Measurements from ENCODE around the gene AP2M1. TPM values are rescaled to one million over a fixed set of nuclear protein-coding genes. Genes with fewer than 3 reads are reported as not detected.

AP2M1 gene
- total RNA-seq, 4 donors from 2014 or later = 110 to 132 (median 117) TPM

- Histone ChIP-seq H3K27ac (no peak overlapping the region), H3K27me3 (peaks cover 33 to 38% (median 33%) of the 10 kb centered on the region in 3 donors), H3K9me3 (no peaks in the 10 kb centered on the region), H3K36me3 (no peaks in the 10 kb centered on the region), H3K4me3 (no peak overlapping the region), H3K4me1 (peaks cover 4 to 9% of the 10 kb centered on the region in 2 donors)
- DNase-seq (no peak), ATAC-seq (no peak)
- TF ChIP-seq POLR2A (IDR thresholded peaks at IDR 0.05) = no peak
- TF ChIP-seq, protein P1, sequence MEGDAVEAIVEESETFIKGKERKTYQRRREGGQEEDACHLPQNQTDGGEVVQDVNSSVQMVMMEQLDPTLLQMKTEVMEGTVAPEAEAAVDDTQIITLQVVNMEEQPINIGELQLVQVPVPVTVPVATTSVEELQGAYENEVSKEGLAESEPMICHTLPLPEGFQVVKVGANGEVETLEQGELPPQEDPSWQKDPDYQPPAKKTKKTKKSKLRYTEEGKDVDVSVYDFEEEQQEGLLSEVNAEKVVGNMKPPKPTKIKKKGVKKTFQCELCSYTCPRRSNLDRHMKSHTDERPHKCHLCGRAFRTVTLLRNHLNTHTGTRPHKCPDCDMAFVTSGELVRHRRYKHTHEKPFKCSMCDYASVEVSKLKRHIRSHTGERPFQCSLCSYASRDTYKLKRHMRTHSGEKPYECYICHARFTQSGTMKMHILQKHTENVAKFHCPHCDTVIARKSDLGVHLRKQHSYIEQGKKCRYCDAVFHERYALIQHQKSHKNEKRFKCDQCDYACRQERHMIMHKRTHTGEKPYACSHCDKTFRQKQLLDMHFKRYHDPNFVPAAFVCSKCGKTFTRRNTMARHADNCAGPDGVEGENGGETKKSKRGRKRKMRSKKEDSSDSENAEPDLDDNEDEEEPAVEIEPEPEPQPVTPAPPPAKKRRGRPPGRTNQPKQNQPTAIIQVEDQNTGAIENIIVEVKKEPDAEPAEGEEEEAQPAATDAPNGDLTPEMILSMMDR (IDR thresholded peaks at IDR 0.05 in 4 of 5, conservative IDR thresholded peaks at IDR 0.05 in 1 of 5) = no peak
- intact Hi-C loops (cut with DNase I; ENCODE audit: low total_unique reads) = no loop called here
- in situ Hi-C loops (cut with MboI; ENCODE audit: low sequenced_read_pairs in 4 of 4) = loop anchor here in 2 of 4 donors (25.0 kb wide), 2 partner anchors 96 to 346 kb away; partner anchors contain the start of genes EIF2B5 (in 1 of the 2) and PARL (in 1 of the 2)
Measured at GRCh38 chr3:184233127-184233843, 58.6 kb downstream of the AP2M1 start.

Other genes starting within 250 kb of the AP2M1 start
- gene ABCC5, start 157.0 kb upstream of the AP2M1 start, total RNA-seq = 10 to 100 TPM; 20.4 to 52.2 (median 39.5) TPM
- gene HTR3D, start 143.1 kb upstream of the AP2M1 start, total RNA-seq = not detected
- not detected for gene HTR3C, start 121.8 kb upstream of the AP2M1 start, total RNA-seq
- gene HTR3E, start 77.8 kb upstream of the AP2M1 start, total RNA-seq = not detected
- 10 to 100 TPM; 42.6 to 56.8 (median 53.4) TPM for gene EIF2B5, start 39.5 kb upstream of the AP2M1 start, total RNA-seq
- gene DVL3, start 19.5 kb upstream of the AP2M1 start, total RNA-seq = 10 to 100 TPM; 36.5 to 58.1 (median 48.0) TPM
- 10 to 100 TPM; 52.6 to 96.4 (median 63.2) TPM for gene ABCF3, start 11.3 kb downstream of the AP2M1 start, total RNA-seq
- gene VWA5B2, start 54.7 kb downstream of the AP2M1 start, total RNA-seq = not detected
- gene ALG3, start 74.1 kb downstream of the AP2M1 start, total RNA-seq = 10 to 100 TPM; 35.0 to 58.1 (median 50.1) TPM
- gene EEF1AKMT4, start 74.8 kb downstream of the AP2M1 start, total RNA-seq = 10 to 100 TPM in 2 of 4 donors, 1 to 10 TPM in 2; 5.7 to 14.6 (median 8.5) TPM
- not detected for gene CAMK2N2, start 86.7 kb downstream of the AP2M1 start, total RNA-seq
- not detected for gene ECE2, start 101.2 kb downstream of the AP2M1 start, total RNA-seq
- gene PSMD2, start 124.4 kb downstream of the AP2M1 start, total RNA-seq = 100 to 1,000 TPM; 560 to 831 (median 720) TPM
- 100 to 1,000 TPM; 474 to 863 (median 735) TPM for gene EIF4G1, start 139.8 kb downstream of the AP2M1 start, total RNA-seq
- gene FAM131A, start 162.7 kb downstream of the AP2M1 start, total RNA-seq = 10 to 100 TPM; 14.7 to 27.1 (median 18.8) TPM
- 1 to 10 TPM in 2 of 4 donors, under 1 TPM in 2; 0.62 to 1.2 (median 0.92) TPM for gene CLCN2, start 186.8 kb downstream of the AP2M1 start, total RNA-seq
- gene POLR2H, start 186.9 kb downstream of the AP2M1 start, total RNA-seq = 10 to 100 TPM; 45.5 to 87.7 (median 53.0) TPM
- gene THPO, start 203.4 kb downstream of the AP2M1 start, total RNA-seq = 1 to 10 TPM in 1 of 4 donors, under 1 TPM in 2, not detected in 1; 0.36 to 2.5 (median 0.69) TPM
- gene CHRD, start 205.2 kb downstream of the AP2M1 start, total RNA-seq = 1 to 10 TPM; 2.6 to 5.7 (median 3.4) TPM

Measured in gastrocnemius medialis (tissue), 4 donors.